Muscle of back (tissue), 11 donors: ENCODE measurements around the gene ATP11C. TPM values are rescaled to one million over a fixed set of nuclear protein-coding genes. Genes with fewer than 3 reads are reported as not detected.
"Not testable (repeated sequence)": the region's sequence is repeated elsewhere in the genome, so short reads cannot be mapped to it uniquely, and the experiment has no call there.

Source experiments
- DNase-seq, 3 donors: peaks; one replicate each; pipeline versions ENCODE4 v3.0.0 to v3.0.0-alpha.2; 2013
- polyA plus RNA-seq, 10 donors: library from polyadenylated mRNA; unstranded; fragments of 120-200 nt; gene quantifications; one replicate each; pipeline ENCODE4 v1.2.1, GENCODE V29; 2013; ENCODE audit not compliant: insufficient read length in 10 of 10

Gene ATP11C
- polyA plus RNA-seq, 10 donors = 11.7 to 22.4 (median 15.5) TPM

DNA sequence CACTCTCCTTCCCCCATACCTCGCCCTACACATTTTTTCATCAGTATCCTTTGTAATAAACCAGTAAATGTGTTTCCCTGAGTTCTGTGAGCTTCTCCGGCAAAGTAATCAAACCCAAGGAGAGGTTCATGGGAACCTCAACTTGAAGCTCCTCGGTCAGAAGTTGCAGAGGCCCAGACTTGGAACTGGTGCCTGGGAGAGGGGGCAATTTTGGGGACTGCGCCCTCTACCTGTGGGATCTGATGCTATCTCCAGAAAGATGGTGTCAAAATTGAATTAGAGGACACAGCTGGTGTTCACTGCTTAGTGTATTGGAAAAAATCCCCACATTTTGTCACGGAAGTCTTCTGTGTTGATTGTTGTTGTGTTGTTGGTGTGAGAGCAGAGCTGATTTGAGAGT, 70.6 kb downstream of the ATP11C start:
- DNase-seq = no peak

DNA sequence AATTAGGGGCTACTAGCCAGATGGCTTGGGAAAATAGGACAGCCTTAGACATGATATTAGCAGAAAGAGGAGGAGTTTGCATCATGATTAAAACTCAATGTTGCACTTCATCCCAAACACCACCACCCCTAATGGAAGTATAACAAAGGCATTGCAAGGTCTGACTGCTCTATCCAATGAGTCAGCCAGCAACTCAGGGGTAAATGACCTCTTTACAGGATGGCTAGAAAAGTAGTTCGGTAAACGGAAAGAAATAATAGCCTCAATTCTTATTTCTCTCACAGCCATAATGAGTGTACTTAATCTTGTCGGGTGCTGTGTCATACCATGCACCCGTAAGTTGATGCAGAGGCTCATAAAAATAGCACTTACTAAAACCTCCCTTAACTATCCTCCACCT, 76.0 kb downstream of the ATP11C start:
- not testable (repeated sequence) for DNase-seq

DNA sequence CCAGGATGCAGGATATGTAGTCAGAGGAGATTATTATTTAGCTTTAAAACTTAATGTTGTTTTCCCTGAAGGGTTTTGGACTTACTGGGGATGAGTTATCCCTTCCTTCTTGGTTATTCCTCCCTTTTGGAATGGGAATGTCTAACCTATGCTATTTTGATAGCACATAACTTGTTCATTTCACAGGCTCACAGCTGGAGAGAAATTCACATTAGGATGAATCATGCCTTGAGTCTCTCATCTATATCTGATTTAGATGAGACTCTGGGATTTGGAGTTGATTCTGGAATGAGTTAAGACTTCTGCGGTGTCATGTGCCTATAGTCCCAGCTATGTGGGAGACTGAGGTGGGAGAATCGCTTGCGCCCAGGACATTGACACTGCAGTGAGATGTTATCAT, 81.1 kb downstream of the ATP11C start:
- peak in 1 of 3 donors; percentile 51 for DNase-seq

DNA sequence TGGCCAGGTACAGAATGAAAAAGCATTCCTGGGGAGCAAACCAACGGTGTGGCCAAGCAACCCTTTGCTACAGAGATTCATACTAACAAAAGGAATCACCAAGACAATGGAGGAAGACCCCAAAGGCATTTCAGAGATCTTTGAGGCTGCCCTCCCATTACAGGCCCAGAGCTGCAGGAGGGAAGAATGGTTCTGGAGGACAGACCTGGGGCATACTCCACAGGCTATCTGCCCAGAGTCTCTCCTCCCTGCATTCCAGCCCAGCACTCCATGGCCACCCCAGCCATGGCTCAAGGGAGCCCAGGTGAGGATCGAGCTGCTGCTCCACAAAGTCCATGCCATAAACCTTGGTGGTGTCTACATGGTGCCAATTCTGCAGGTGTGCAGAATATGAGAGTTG, 81.9 kb downstream of the ATP11C start:
- no peak for DNase-seq

DNA sequence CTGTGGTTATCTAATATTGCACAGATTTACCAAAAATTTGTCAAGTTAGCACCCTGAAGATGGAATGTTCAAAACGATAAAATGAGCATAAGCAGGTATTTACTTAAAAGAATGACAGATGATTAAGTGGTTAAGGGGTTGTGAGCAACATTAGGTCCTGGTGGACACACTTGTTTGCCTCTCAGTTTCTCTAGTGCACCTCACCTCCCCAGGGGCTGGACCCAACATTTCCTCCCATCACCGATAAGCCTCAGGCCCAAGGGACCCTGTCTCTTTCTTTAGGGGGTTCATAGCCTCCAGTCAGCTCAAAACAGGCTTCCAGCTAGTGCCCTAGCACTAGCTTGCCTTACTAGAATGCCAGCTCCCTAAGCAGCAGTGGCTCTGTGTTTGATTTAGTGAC, 88.0 kb downstream of the ATP11C start:
- no peak for DNase-seq

DNA sequence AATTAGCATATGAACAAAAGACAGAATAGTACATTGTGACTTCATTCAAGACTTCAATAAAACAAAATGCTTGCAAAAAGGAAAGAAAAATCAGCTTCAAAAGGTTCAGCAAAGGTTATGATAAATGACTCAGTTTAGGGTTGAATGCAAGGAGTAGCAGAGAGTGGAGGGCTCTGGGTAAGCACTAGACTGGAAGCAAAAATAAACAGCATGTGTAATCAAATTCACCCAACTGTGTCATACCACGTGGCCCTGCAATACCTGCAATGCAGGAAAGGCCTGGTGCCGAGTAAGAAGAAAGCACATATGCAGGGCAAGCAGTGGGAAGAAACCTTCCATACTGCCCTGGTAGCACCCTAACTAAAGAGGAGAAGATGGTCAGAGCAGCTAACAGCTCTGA, 88.7 kb downstream of the ATP11C start:
- no peak for DNase-seq

DNA sequence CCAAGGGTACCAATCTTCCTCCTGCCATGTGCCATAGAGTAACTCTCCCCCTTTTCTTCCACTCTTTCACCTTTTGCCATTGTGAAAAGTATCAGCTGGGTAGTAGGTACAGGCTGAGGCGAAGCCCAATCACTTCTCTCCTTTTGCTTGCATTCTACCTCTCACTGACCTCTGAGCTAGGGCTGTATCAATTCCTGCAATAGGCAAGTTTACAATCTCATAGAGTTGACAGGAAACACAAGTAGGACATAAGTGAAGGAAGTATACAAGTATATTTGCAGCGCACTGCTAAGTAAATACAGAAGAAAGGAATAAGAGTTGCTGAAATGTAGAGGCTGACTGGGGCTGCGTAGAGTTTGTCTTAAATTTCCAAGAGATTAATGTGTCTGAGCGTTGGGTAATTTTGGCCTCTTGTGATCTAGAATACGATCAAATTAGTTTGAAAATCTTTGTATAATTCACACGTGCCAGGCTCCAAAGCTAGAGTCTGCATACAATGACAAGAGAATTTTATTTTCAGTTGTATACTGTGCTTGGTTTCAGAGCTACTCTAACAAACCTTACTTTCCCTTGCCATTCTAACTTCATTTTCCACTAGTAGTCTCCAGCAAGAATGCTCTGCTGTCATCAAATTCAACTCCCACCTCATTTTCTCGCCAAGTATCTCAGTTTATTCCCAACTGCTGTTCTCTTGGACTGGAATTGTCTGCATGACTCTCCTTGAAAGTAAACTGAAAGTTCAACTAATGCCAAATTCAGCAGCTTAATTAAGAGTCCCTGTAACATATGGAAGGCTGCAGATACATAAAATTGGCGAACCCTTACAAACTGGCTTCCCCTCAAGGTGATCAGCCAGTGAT, 90.3 kb downstream of the ATP11C start:
- DNase-seq = peak; percentile 32 to 58 (median 41)

DNA sequence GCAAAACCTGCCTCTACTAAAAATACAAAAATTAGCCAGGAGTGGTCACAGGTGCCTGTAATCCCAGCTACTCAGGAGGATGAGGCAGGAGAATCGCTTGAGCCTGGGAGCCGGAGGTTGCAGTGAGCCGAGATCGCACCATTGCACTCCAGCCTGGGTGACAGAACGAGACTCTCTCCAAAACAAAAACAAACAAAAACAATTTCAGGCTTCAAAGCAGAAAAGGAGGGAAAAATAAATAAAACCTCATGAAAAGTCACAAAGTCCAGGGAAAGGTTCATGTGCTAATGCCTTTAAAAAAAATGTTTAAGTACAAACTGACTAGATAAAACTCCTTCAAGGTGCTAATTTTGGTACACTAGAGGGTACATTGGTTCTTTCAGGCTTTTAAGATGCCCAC, 96.5 kb downstream of the ATP11C start:
- DNase-seq = not testable (repeated sequence)

DNA sequence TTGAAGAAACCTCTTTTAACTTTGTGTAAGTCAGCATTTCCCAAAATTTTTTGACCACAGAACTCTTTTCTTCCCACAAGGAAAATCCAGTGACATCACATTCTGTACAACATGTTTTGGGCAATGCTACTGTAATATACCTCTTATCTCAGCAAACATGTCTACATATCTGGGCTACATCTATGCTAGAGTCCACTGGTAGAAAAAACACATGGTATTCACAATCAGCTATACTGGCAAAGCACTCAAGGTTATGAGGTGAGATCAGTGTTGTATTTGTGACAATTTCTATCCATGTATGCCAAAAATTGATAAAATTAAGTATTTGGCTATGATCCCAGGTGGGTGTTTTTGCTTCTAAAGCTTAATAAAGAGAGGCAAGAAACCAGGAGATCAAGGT, 98.0 kb downstream of the ATP11C start:
- no peak for DNase-seq

DNA sequence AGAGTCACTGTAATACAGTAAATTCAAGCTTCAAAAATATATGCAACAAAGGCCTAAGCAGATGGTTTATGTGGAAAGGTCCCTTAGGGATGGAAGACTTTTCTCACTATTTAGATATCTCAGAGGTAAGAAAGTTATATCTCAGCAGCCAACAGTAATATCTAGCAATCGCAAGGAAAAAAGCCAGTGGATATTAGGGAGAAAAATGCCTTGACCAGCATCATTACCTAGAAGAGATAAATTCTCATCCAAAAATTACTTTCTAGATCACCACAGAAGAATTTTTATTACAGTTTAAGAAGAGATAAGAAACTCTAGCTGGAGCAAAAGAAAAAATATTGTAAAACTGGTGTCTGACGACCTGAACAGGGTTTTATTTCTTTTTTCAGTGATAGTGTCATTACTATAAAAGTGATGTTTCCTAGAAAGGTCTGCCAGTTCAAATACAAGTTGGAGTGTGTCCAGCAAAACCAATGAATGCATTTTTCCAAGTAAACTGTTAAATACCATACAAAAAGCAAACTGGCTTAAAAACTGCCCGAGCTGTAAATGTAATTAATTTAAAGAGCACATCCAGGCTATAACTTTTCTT, 100.0 kb downstream of the ATP11C start:
- DNase-seq = no peak

DNA sequence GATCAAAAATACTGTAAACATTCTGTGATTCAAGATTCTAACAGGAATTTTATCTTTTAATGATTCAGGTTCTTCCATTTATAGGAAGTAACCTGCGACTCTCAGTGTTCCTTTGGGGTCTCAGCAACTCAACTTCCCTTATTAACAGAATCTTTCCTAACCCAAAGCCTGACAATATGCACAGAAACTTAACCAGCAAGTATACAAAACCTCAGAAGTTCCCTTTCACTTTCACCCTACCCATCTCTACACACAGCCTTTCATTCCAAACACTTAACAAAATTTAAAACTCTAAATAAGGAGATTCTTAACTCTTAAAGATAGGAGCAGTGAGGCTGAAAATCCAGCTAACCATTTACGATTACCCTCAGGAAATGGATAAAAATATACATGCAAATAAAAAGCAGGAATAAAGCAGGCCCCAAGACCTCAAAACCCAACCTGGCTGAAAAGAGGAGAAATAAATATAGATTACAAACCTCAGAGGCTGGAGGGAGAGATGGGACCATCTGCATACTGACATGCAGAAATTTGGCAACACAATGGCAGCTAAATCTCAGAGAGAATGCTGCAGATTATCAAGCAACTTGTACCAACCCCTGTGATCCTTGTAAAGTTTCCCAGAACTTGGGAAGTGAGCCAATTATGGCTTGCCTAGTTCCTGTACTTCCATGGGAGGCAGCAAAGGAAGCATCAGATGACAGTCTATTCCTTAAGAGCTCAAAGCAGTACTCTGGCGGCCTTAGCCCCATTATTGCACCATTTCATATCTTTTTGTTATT, 101.0 kb downstream of the ATP11C start:
- peak; percentile 30 to 46 (median 38) for DNase-seq

DNA sequence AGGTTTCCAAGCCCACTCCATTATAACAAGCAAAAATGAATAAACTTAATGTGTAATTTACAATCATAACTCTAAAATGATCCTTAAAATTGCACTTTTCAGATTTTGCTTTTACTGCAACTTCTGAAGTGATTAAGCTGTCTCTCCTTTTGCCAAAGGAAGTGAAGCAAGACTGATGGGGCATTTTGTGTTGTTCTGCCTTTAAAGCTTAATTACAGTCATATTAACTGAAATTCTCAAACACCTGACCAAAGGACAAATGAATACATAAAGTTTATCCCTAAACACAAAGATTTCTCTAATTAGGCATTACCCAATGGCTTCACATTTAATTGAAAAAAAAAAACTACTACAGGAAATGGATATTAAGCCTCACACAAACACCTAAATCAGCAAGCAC, 101.8 kb downstream of the ATP11C start:
- no peak for DNase-seq

DNA sequence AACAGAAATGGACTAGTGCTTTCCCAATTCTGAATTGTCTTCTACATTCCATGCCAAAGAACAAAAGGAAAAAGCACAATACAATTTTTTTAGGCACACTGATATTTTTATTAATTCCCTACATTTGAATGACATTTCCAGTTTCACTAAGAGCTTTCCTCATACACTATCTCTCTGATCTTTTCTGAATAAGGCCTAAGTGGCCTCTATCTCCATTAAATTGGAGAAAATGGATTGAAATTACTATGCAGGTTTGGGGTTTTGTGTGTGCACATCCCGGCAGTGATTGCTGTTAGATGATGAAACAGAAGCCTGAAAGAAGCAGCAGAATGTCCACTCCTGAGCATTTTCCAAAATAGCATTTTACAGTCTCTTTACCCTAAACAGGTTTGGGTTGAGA, 104.0 kb downstream of the ATP11C start:
- DNase-seq = no peak

DNA sequence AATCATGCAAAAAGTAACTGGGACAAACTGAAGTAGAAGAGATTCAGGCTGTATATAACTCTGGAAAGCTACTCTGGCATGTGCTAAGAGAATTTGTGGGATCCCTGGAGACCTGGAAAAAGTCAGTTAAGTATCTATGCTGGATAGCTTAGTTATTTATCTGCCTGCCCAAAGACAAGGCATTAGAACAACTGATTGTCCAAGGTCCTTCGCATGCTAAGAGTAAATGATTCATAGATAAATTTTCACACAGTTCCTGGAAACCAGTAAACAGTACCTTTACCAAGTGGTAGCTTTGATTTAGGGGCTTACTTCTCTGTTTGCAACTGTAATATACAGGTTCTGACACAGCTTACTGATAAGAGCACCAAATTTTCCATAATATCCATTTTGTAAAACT, 104.8 kb downstream of the ATP11C start:
- DNase-seq = no peak

DNA sequence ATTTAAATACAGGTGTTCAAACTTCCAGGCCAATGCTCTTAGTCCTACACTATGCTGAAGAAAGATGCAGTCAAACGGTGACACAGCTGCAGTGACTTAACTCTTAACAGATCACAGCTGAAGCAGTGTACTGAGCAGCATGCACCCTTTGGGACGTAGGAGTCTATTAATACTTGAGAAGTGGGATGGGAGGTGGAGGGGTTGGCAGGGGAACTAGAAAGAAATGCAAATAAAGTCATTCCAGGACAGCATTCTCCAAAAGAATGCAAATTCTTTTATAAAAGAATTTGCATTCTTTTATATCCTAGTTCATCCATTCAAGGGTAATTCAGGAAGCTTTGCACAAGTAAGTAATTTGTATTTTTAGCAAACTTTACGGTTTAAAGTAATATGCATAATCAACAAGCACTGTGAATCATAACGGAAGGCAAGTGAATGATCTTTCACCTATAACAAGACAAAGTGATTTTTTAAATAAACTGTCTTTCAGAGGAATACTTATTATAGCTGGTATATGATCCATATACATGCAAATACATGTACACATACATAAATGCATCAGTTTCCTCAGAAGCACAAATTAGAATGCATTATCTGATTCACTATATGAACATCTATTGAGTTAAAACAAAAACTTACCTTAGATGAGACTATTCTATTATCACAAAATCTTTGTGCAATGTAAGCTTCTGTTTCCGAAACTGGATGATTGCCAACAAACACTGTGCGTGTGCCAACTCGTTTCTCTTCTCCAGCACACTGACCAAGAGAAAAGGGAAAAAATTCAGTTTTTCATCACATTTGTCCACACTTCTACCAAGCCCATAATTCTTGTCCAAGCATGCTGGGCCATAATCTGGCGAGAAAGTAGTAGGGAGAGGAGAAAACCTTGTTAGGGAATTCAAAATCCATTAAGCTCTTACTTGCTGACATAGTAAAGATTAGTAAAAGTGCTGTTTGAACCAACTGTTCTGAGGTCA, 106.5 kb downstream of the ATP11C start:
- peak in 1 of 3 donors; percentile 61 for DNase-seq

DNA sequence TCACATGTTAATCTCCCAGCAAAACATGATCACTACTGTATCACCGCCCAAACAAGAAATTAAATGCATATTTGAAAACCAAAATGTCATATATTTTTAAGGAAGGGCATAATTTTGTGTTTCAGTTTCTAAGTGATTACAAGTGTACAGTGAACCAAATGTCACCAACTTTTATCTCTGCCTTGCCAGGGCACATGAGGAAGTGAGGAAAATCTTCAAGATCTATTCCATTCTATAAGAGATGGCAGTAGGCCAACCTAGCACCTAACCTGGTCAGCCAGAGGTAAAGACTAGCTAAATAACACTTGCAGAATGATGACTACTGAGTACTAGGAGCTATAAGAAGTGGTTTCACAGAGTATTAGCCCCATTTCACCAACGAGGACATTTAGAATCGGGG, 107.2 kb downstream of the ATP11C start:
- no peak for DNase-seq

DNA sequence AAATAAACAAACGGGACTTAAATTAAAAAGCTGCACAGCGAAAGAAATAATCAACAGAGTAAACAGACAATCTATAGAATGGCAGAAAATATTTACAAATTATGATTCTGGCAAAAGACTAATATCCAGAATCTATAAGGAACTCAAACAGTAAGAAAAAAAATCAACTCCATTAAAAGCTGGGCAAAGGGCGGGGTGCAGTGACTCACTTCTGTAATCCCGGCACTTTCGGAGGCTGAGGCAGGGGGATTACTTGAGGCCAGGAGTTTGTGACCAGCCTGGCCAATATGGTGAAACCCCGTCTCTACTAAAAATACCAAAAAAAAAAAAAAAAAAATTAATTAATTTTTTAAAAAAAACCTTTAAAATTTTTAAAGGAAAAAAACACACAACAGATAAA, 109.0 kb downstream of the ATP11C start:
- no peak for DNase-seq

DNA sequence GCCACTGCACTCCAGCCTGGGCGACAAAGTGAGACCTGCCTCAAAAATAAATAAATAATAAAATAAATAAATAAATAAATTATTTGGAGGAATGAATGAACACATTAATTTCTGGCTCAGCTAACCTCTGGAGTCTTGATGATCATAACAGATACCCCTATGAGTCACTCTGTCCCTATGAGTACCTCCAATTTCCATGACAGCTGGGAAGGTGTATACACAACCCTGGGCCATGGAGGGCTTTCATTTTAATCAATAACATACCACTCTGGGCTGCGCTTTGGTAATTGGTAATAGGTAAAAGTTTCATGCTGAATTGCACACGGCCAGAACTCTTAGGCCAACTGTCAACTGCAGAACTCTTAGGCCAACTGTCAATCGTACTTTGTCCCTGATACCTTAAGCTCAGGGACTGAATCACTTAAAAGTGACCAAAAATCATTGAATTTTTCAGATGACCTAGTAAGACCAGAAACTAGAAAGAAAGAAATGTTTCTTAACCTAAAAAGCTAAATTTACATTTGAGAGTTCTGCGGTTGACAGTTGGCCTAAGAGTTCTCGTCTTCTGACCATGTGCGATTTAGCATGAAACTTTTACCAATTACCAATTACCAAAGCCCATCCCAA, 112.4 kb downstream of the ATP11C start:
- no peak for DNase-seq

DNA sequence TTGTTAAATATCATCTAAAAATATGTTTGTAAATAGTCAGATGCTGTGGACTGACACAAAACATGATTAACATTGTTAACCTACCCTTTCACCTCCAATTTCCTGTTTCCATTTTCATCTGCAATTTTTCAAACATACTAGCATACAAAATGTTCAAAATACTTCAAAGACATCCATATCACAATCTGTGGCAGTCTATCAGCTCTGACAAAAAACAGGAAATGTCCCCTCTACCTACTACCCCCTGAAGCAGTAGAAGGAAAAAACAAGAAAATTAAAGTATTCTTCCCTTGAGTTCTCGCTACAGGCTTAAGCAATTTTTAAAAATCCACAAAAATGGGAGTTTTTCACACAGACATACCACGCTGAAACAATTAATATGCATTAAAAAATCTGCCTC, 116.6 kb downstream of the ATP11C start:
- no peak for DNase-seq

DNA sequence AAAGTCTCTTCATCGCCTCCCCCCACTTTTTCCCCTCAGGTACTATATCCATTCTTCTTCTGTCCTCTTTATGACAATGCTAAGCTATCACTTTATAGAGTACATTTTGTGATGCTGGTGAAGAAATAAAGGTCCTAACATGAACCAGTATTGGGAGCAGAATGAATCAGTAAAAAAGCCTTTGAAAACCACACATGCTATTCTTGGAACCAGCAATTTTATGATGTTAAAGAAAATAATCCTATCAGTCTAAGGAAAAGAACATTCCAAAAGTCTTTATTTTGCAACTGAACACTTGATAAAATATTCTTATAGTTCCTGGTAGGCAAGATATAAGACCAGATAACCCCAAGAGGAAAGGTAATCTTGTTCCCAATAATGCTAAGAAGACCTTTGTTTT, 117.1 kb downstream of the ATP11C start:
- no peak for DNase-seq
